Keratinocyte (primary cell): Measurements from ENCODE around the gene SLC17A3. TPM values are rescaled to one million over a fixed set of nuclear protein-coding genes. Genes with fewer than 3 reads are reported as not detected.

Experiments
- DNase-seq: peaks from one replicate; pipeline ENCODE4 v3.0.0-alpha.2; 2011; ENCODE audit warnings: low read depth, missing footprints, low spot score
- FAIRE-seq: peaks from 2 replicates; lab custom pipeline; 2011; peaks lifted over from hg19 to GRCh38; lab: Jason Lieb, UNC
- H2AFZ ChIP-seq: 2 replicates; pipeline ENCODE4 v1.6.0; 2012; ENCODE audit warnings: low read length, control low read depth, inconsistent platforms; ENCODE audit not compliant: control insufficient read depth
- H3K27ac ChIP-seq: 2 replicates; pipeline ENCODE4 v1.5.1; 2011; ENCODE audit warnings: low read length; ENCODE audit not compliant: control insufficient read depth, insufficient read depth
- H3K27me3 ChIP-seq: 3 replicates; pipeline ENCODE4 v1.6.0; 2011; ENCODE audit warnings: low read length; ENCODE audit not compliant: control insufficient read depth, insufficient read depth; ENCODE audit errors: extremely low read depth
- H3K36me3 ChIP-seq, 2 experiments: 2 replicates in 1 of 2; 3 replicates in 1 of 2; pipeline ENCODE4 v1.5.1; 2011; ENCODE audit warnings: low read length in 2 of 2, mild to moderate bottlenecking in 1 of 2; ENCODE audit not compliant: control insufficient read depth in 2 of 2, insufficient read depth in 2 of 2; ENCODE audit errors: extremely low read depth in 1 of 2
- H3K4me1 ChIP-seq: 3 replicates; pipeline ENCODE4 v1.5.1; 2011; ENCODE audit warnings: low read length; ENCODE audit not compliant: control insufficient read depth, insufficient read depth; ENCODE audit errors: extremely low read depth
- H3K4me2 ChIP-seq: 3 replicates; pipeline ENCODE4 v1.6.0; 2011; ENCODE audit warnings: low read depth, low read length; ENCODE audit not compliant: control insufficient read depth, insufficient read depth; ENCODE audit errors: extremely low read depth
- H3K4me3 ChIP-seq, 3 experiments: fragments of 200-600 bp in 1 of 3; sonication (generic) in 1 of 3; 2 replicates in 2 of 3; 3 replicates in 1 of 3; pipeline ENCODE4 v1.5.1; 2011 to 2016; ENCODE audit warnings: low read length in 3 of 3, mild to moderate bottlenecking in 3 of 3, control low read depth in 2 of 3, inconsistent platforms in 1 of 3, low read depth in 1 of 3, mixed read lengths in 1 of 3, mixed run types in 1 of 3, moderate library complexity in 1 of 3; ENCODE audit not compliant: control insufficient read depth in 2 of 3, insufficient read depth in 2 of 3; ENCODE audit errors: extremely low read depth in 1 of 3
- H3K79me2 ChIP-seq: 2 replicates; pipeline ENCODE4 v1.6.0; 2012; ENCODE audit warnings: low read length; ENCODE audit not compliant: control insufficient read depth, insufficient read depth
- H3K9ac ChIP-seq: 3 replicates; pipeline ENCODE4 v1.6.0; 2011; ENCODE audit warnings: low read length; ENCODE audit not compliant: control insufficient read depth, insufficient read depth; ENCODE audit errors: extremely low read depth
- H3K9me1 ChIP-seq: 3 replicates; pipeline ENCODE4 v1.6.0; 2011; ENCODE audit warnings: low read length; ENCODE audit not compliant: control insufficient read depth, insufficient read depth; ENCODE audit errors: extremely low read depth
- H3K9me3 ChIP-seq: 2 replicates; pipeline ENCODE4 v1.5.1; 2012; ENCODE audit warnings: low read depth, low read length; ENCODE audit not compliant: control insufficient read depth
- H4K20me1 ChIP-seq: 3 replicates; pipeline ENCODE4 v1.6.0; 2011; ENCODE audit warnings: low read length; ENCODE audit not compliant: control insufficient read depth, insufficient read depth; ENCODE audit errors: extremely low read depth
- EZH2 ChIP-seq: IDR thresholded peaks from one replicate; pipeline ENCODE4 v1.6.1; 2012; ENCODE audit warnings: inconsistent platforms, mild to moderate bottlenecking, low read length, moderate library complexity
- dilution Hi-C: fragments of 300-500 bp; cut with MboI; formaldehyde crosslinking; loops from one replicate; pipeline ENCODE4 v1.7.0; 2020; ENCODE audit warnings: low sequenced_read_pairs; ENCODE audit not compliant: extremely low pct_ligation_motif_present
- polyA plus RNA-seq, 5 experiments: library from polyadenylated mRNA; depleted of rRNA in 3 of 5; stranded (reverse) in 3 of 5; stranded (forward) in 1 of 5; unstranded in 1 of 5; fragments of >200 nt; gene quantifications; 1 replicate in 1 of 5; 2 replicates in 3 of 5; 3 replicates in 1 of 5; pipeline versions ENCODE4 v1.2.1 to v1.2.3, GENCODE V29; 2011 to 2012; ENCODE audit warnings: missing spikeins in 2 of 5, low read depth in 1 of 5, low replicate concordance in 1 of 5
- TF ChIP-seq, protein P1 (sequence below), 3 experiments: IDR thresholded peaks in 1 of 3; conservative IDR thresholded peaks in 1 of 3; optimal IDR thresholded peaks in 1 of 3; 2 replicates in 2 of 3; 3 replicates in 1 of 3; pipeline versions ENCODE3 to v1.5.1; 2011; ENCODE audit warnings: low read length in 3 of 3, mild to moderate bottlenecking in 3 of 3, moderate library complexity in 2 of 3, control low read depth in 1 of 3, inconsistent platforms in 1 of 3; ENCODE audit not compliant: insufficient read depth in 2 of 3; ENCODE audit errors: extremely low read depth in 1 of 3

The SLC17A3 gene
- polyA plus RNA-seq, 1 donor (not counting 4 experiments of a cell fraction or from before 2014, with no cell fraction given) = not detected

DNA sequence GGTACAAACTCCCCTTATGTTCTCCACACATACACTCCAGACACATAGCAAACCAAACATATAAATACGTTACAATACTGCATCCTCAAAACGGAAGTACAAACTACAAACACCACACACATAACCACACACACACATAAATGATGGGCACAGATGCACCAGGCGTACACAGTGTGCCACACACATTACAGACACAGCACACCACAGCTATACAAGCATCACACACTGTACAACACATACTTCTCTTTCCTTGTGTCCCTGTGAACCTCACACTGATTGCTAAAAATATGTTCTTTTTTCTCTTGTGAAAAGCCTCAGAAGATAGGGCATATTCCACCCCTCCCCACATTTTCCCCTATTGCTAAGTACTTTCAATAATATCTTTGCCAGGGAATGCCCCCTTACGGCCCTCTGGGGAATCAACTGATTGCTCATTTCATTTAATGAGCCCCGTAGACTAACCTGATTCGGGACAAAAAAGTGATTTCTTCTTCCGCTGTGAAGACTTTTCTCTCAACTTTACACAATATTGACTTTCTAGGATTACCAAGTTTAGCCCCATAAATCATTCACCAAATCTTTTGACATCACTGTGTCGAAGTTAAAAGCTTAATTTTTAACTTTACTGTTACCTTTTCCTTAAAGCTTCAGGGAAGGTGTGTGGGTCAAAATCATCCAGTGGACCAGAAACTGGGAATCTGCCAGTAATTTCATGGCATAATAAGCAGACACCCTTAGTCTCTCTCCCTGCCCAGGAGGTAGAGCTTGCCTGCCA, 42.3 kb downstream of the SLC17A3 start, which contains the start of gene SLC17A1:
TSS of gene SLC17A1 (minus strand) at position 521 of the 775 bp plus-strand sequence. CDS start 1,495 bp downstream, outside the sequence.
- H3K4me1 ChIP-seq = no peaks in the 10 kb centered on the region
- H3K9me1 ChIP-seq = no peaks in the 10 kb centered on the region
- H3K4me2 ChIP-seq = no peak within 1 kb of the TSS
- H4K20me1 ChIP-seq = no peaks in the 10 kb centered on the region
- H3K27ac ChIP-seq = no peak within 1 kb of the TSS
- no peak within 1 kb of the TSS for H3K4me3 ChIP-seq
- dilution Hi-C loops = no loop called here
- H3K9ac ChIP-seq = no peak within 1 kb of the TSS
- no peak for DNase-seq
- H3K36me3 ChIP-seq = no peaks in the 10 kb centered on the region
- no peaks in the 10 kb centered on the region for H3K79me2 ChIP-seq
- no peak for TF ChIP-seq EZH2
- TF ChIP-seq, protein P1, sequence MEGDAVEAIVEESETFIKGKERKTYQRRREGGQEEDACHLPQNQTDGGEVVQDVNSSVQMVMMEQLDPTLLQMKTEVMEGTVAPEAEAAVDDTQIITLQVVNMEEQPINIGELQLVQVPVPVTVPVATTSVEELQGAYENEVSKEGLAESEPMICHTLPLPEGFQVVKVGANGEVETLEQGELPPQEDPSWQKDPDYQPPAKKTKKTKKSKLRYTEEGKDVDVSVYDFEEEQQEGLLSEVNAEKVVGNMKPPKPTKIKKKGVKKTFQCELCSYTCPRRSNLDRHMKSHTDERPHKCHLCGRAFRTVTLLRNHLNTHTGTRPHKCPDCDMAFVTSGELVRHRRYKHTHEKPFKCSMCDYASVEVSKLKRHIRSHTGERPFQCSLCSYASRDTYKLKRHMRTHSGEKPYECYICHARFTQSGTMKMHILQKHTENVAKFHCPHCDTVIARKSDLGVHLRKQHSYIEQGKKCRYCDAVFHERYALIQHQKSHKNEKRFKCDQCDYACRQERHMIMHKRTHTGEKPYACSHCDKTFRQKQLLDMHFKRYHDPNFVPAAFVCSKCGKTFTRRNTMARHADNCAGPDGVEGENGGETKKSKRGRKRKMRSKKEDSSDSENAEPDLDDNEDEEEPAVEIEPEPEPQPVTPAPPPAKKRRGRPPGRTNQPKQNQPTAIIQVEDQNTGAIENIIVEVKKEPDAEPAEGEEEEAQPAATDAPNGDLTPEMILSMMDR (optimal IDR thresholded peaks at IDR 0.05 in 1 of 3, IDR thresholded peaks at IDR 0.05 in 1 of 3, conservative IDR thresholded peaks at IDR 0.05 in 1 of 3; ENCODE audit: extremely low read depth in 1 of 3, insufficient read depth in 2 of 3, low read length in 3 of 3) = no peak
- no peak for FAIRE-seq
- H3K9me3 ChIP-seq = no peaks in the 10 kb centered on the region
- no peak within 1 kb of the TSS for H2AFZ ChIP-seq
- no peaks in the 10 kb centered on the region for H3K27me3 ChIP-seq

DNA sequence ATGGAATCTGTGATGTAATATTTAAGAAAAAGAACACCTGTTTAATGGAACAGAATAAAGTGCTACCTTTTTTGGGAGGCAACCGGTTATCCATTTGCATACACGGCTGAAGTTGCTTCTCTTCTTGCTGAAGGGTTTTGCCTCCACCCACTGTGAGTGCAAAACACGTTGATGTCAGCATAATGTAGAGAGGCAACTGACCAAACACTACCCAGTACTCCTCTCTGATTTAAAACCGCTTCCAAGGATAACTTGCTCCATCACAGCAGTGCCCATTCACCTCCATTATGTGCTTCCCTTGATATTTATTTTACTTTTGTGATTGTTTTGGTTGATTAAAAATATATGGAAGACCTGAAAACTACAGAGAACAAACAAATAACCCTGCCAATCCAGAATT, 43.6 kb downstream of the SLC17A3 start:
- FAIRE-seq = no peak
- Histone ChIP-seq H3K4me3 (no peak overlapping the region), H3K27ac (no peak overlapping the region), H3K9me3 (no peaks in the 10 kb centered on the region), H3K9me1 (no peaks in the 10 kb centered on the region), H3K4me1 (no peaks in the 10 kb centered on the region), H3K27me3 (no peaks in the 10 kb centered on the region), H3K36me3 (no peaks in the 10 kb centered on the region), H4K20me1 (no peaks in the 10 kb centered on the region), H3K79me2 (no peaks in the 10 kb centered on the region), H3K9ac (no peak overlapping the region), H3K4me2 (no peak overlapping the region), H2AFZ (no peak overlapping the region)
- TF ChIP-seq, protein P1 (optimal IDR thresholded peaks at IDR 0.05 in 1 of 3, IDR thresholded peaks at IDR 0.05 in 1 of 3, conservative IDR thresholded peaks at IDR 0.05 in 1 of 3; ENCODE audit: extremely low read depth in 1 of 3, insufficient read depth in 2 of 3, low read length in 3 of 3) = no peak
- TF ChIP-seq EZH2 = no peak
- DNase-seq = no peak
- dilution Hi-C loops = no loop called here
